Measurements from ENCODE around the gene SYNDIG1L.
A peak's percentile ranks its signal among the peaks of the same experiment; 100 is the strongest.
"Not testable (repeated sequence)": the region's sequence is repeated elsewhere in the genome, so short reads cannot be mapped to it uniquely, and the experiment has no call there.

SYNDIG1L gene

DNA sequence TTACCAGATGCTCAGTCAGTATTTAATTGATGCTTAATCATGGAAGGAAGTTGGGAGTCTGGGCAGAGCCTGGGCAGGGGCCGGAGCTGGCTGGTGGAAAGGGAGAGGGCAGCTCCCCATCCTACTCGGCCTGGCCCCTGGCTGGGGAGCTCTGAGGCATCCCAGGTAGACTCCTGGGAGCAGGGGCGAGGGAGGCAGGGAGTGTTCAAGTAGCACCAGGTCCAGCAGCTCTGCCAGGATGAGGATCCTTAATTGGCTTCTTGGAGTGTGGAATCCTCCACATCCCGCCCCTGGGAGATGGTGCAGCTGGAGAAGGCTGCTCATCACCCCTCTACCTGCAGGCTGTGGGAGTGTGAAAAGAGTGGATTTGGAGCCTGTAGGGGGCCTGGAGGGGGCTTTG lies 30.9 kb downstream of the SYNDIG1L start:
- Histone ChIP-seq H4K20me1 (no peaks in the 10 kb centered on the region), H3K4me2 (no peak overlapping the region), H3K4me3 (no peak overlapping the region), H3K4me1 (peaks cover 30% of the 10 kb centered on the region), H3K36me3 (no peaks in the 10 kb centered on the region), H3K27ac (no peak overlapping the region), H3K27me3 (no peaks in the 10 kb centered on the region), H3K9ac (no peak overlapping the region), H3K9me3 (no peaks in the 10 kb centered on the region)
- no peak for TF ChIP-seq Cebpa-rat (IDR thresholded peaks at IDR 0.05)

DNA sequence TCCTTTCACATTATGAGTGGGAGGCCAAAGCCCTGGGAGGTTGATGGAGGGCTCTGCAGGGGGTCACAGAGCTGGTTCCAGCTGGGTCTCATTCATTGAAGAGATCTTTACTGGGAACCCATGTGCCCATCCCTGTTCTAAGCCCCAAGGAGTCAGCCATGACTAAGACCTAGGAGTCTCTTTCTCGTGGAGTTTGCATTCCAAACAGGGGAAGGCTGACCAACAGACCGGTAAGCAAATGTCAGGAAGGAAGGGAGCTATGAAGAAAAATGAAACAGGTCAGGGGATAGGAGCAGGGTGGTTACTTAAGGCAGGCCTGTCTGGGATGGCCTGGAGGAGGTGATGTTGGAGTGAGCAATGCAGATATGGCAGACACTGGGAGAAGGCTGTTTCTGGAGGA lies 31.5 kb downstream of the SYNDIG1L start:
- Histone ChIP-seq H3K4me1 (peaks cover 30% of the 10 kb centered on the region), H3K9me3 (no peaks in the 10 kb centered on the region), H3K27ac (no peak overlapping the region), H4K20me1 (no peaks in the 10 kb centered on the region), H3K4me2 (no peak overlapping the region), H3K4me3 (no peak overlapping the region), H3K36me3 (no peaks in the 10 kb centered on the region), H3K9ac (no peak overlapping the region), H3K27me3 (no peaks in the 10 kb centered on the region)
- no peak for TF ChIP-seq Cebpa-rat (IDR thresholded peaks at IDR 0.05)

DNA sequence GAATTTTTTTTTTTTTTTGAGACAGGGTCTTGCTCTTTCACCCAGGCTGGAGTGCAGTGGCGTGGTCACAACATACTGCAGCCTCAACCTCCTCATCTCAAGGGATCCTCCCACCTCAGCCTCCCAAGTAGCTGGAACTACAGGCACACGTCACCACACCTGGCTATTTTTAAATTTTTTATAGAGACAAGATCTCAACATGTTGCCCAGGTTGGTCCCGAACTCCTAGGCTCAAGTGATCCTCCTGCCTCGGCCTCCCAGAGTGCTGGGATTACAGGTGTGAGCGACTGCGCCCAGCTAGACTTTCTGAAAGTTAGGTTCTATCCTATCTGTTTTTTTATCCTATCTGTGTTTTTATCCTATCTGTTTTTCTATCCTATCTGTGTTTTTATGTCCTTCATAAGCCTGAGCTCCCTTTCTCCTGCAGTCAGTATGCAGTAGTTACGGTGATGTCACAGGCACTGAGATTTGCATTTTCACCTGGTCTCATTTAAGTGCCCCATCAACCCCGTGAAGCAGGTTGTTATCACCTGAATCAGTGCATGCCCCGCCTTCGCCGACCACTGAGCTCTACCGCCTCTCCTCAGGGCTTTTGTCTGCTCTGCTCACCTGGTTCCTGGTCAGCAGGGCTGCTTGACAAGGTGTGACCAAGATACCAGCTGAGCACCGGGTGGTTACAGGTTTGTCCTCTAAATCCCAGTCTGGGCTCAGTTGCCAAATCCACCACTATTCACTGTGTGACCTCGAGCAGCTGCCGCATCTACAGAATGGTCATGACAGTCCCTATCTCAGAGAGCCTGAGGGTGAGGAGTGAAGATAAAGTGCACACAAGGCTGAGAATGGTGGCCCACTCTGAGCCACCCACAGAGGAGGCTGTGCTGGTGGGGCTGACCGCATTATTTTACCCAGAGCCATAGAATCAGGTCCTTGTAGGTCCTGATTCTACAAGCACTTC lies 33.1 kb downstream of the SYNDIG1L start:
- no peak overlapping the region for H3K27ac ChIP-seq
- no peak overlapping the region for H3K9ac ChIP-seq

DNA sequence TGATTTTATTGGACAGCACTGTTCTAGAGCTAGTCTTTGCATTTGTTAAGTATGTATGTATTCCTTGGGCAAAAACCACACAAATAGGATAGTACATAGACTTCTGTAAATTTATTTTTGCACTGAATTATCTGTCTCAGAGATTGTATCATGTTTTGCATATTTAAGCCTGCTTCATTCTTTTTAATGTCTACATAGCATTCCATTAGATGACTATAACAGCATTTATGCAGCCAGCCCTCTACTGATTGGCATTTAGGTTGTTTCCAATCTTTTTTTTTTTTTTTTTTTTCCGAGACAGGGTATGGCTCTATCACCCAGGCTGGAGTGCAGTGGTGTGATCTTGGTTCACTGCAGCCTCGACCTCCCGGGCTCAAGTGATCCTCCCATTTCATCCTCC lies 34.5 kb downstream of the SYNDIG1L start:
- no peaks in the 10 kb centered on the region for H3K36me3 ChIP-seq
- no peak overlapping the region for H3K4me3 ChIP-seq
- no peak overlapping the region for H3K27ac ChIP-seq
- H4K20me1 ChIP-seq = no peaks in the 10 kb centered on the region
- H3K27me3 ChIP-seq = no peaks in the 10 kb centered on the region
- H3K9ac ChIP-seq = no peak overlapping the region
- H3K4me2 ChIP-seq = no peak overlapping the region
- H3K9me3 ChIP-seq = no peaks in the 10 kb centered on the region
- no peak for TF ChIP-seq Cebpa-rat (IDR thresholded peaks at IDR 0.05)
- peaks cover 30% of the 10 kb centered on the region for H3K4me1 ChIP-seq

More for the DNA sequence above, 33.1 kb downstream of the SYNDIG1L start:
- Histone ChIP-seq H3K4me1 (peaks cover 30% of the 10 kb centered on the region), H4K20me1 (no peaks in the 10 kb centered on the region), H3K36me3 (no peaks in the 10 kb centered on the region), H3K27me3 (no peaks in the 10 kb centered on the region), H3K4me2 (no peak overlapping the region), H3K9me3 (no peaks in the 10 kb centered on the region), H3K4me3 (no peak overlapping the region)
- no peak for TF ChIP-seq Cebpa-rat (IDR thresholded peaks at IDR 0.05)

DNA sequence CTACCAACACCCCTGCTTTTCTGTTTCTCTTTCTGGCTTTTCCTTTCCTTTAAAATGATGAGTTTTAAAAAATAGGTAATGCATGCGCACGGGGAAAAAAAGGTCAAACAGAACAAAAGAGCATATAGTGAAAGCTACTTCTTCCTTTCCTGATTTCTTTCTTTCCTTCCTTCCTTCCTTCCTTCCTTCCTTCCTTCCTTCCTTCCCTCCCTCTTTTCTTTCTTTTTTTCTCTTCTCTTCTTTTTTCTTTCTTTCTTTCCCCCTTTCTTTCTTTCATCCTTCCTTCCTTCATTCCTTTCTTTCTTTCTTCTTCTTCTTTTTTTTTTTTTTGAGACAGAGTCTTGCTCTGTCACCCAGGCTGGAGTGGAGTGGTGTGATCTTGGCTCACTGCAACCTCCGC lies 35.5 kb downstream of the SYNDIG1L start:
- peak overlapping the region; percentile 55; the same call in 1 of the 2 replicates for H3K27ac ChIP-seq
- H3K27me3 ChIP-seq, H3K9me3 ChIP-seq, H3K36me3 ChIP-seq, H4K20me1 ChIP-seq, H3K4me3 ChIP-seq: not testable (repeated sequence)
- peaks cover 30% of the 10 kb centered on the region for H3K4me1 ChIP-seq
- H3K9ac ChIP-seq = peak overlapping the region; percentile 43; the same call in 1 of the 2 replicates
- peak overlapping the region; percentile 88 for H3K4me2 ChIP-seq

DNA sequence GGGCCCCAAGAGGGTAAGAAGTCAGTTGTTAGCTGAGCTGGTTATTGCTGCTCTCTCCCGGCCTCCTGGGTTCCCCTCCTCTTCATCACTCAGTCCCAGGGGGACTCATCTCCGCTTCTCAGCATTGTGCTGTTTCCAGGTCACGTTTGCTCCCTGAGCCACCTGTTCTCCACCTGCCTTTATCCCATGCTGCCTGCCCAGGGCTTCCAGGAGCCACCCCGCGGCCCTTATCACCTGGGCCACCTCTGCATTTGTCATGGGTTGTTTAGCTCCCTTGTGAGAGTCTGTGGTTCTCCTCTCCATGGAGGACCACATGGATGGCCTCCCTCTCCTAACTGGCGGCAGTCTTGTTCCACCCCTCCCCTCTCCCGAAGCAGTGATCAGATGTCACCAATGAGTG lies 36.0 kb downstream of the SYNDIG1L start:
- peaks cover 30% of the 10 kb centered on the region for H3K4me1 ChIP-seq
- no peaks in the 10 kb centered on the region for H3K36me3 ChIP-seq
- peak overlapping the region; percentile 55 for H3K27ac ChIP-seq
- peak overlapping the region; percentile 88 for H3K4me2 ChIP-seq
- no peaks in the 10 kb centered on the region for H4K20me1 ChIP-seq
- no peak for TF ChIP-seq Cebpa-rat (IDR thresholded peaks at IDR 0.05)
- H3K4me3 ChIP-seq = no peak overlapping the region
- H3K27me3 ChIP-seq = no peaks in the 10 kb centered on the region
- no peaks in the 10 kb centered on the region for H3K9me3 ChIP-seq
- H3K9ac ChIP-seq = peak overlapping the region; percentile 43

DNA sequence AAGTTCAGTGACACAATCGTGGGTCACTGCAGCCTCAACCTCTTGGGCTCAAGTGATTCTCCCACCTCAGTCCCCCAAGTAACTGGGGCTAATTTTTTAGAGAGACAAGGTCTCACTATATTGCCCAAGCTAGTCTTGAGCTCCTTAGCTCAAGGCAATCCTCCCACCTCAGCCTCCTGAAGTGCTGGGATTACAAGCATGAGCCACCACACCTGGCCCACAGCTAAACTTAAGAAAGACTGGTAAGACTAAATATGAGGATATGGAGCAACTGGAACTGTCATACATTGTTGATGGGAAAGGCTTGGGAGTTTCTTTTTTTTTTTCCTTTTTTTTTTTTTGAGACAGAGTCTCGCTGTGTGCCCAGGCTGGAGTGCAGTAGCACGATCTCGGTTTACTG lies 43.8 kb downstream of the SYNDIG1L start:
- no peak for TF ChIP-seq Cebpa-rat (IDR thresholded peaks at IDR 0.05)
- no peak overlapping the region for H3K9ac ChIP-seq

DNA sequence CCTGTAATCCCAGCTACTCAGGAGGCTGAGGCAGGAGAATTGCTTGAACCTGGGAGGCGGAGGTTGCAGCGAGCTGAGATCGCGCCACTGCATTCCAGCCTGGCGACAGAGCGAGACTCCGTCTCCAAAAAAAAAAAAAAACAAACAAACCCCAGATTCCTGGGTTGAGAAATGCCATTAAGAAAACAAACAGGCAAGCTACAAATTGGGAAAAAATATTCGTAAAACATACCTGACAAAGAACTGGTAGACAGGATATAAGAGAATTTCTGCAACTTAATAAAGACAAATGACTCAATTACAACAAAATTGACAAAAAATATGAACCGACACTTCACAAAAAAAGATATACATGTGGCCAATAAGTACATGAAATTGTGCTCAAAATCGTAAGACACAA lies 44.4 kb downstream of the SYNDIG1L start:
- not testable (repeated sequence) for H3K9ac ChIP-seq, H4K20me1 ChIP-seq, H3K4me2 ChIP-seq

More for the DNA sequence above, 43.8 kb downstream of the SYNDIG1L start:
- Histone ChIP-seq H3K4me1 (peaks cover 5% of the 10 kb centered on the region; the same call in 1 of the 2 replicates), H3K27me3 (no peaks in the 10 kb centered on the region), H4K20me1 (no peaks in the 10 kb centered on the region), H3K36me3 (no peaks in the 10 kb centered on the region), H3K9me3 (no peaks in the 10 kb centered on the region), H3K27ac (no peak overlapping the region), H3K4me3 (no peak overlapping the region), H3K4me2 (no peak overlapping the region)

DNA sequence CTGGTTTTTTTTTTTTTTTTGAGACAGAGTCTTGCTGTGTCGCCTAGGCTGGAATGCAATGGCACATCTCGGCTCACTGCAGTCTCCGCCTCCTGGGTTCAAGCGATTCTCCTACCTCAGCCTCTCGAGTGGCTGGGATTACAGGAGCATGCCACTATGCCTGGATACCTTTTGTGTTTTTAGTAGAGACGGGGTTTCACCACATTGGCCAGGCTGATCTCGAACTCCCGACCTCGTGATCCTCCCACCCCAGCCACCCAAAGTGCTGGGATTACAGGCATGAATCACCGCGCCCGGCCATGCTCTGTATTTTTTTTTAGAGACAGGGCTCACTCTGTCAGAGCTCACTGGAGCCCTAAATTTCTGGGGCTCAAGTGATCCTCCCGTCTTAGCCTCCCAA lies 45.2 kb downstream of the SYNDIG1L start:
- Histone ChIP-seq H4K20me1 (no peaks in the 10 kb centered on the region), H3K27ac (no peak overlapping the region), H3K4me2 (no peak overlapping the region), H3K36me3 (no peaks in the 10 kb centered on the region), H3K4me3 (no peak overlapping the region), H3K9ac (no peak overlapping the region), H3K4me1 (peaks cover 5% of the 10 kb centered on the region; the same call in 1 of the 2 replicates), H3K27me3 (no peaks in the 10 kb centered on the region), H3K9me3 (no peaks in the 10 kb centered on the region)
- TF ChIP-seq Cebpa-rat (IDR thresholded peaks at IDR 0.05) = no peak

More for the DNA sequence above, 44.4 kb downstream of the SYNDIG1L start:
- H3K36me3 ChIP-seq, H3K27ac ChIP-seq, H3K27me3 ChIP-seq, H3K4me3 ChIP-seq, H3K9me3 ChIP-seq, H3K4me1 ChIP-seq: not testable (repeated sequence)

DNA sequence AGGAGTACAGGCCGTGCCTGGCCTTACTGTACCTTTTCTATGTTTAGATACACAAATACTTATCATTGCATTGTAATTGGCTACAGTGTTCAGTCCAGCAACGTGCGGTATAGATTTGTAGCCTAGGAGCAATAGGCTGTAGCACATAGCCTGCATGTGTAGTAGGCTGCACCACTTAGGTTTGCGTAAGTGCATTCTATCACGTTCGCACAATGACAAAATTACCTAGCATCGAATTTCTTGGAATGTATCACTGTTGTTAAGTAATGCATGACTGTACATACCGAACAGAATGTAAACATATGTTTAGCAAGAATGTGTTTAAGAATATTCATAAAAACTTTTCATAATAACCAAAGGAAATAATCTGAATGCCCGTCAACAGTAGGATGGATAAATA lies 45.8 kb downstream of the SYNDIG1L start:
- no peak overlapping the region for H3K4me3 ChIP-seq
- no peak overlapping the region for H3K4me2 ChIP-seq
- peaks cover 5% of the 10 kb centered on the region; the same call in 1 of the 2 replicates for H3K4me1 ChIP-seq
- no peak for TF ChIP-seq Cebpa-rat (IDR thresholded peaks at IDR 0.05)
- H3K9me3 ChIP-seq = no peaks in the 10 kb centered on the region
- H3K27ac ChIP-seq = no peak overlapping the region
- no peaks in the 10 kb centered on the region for H3K27me3 ChIP-seq
- H3K36me3 ChIP-seq = no peaks in the 10 kb centered on the region
- no peaks in the 10 kb centered on the region for H4K20me1 ChIP-seq
- no peak overlapping the region for H3K9ac ChIP-seq

Measured in BLaER1 (cell line).